HepG2 (cell line): ENCODE results near the gene CAMKV. TPM values are rescaled to one million over a fixed set of nuclear protein-coding genes. Genes with fewer than 3 reads are reported as not detected.

Experiments
- KLF9 ChIP-seq: IDR thresholded peaks from 2 replicates; pipeline ENCODE4 v1.6.1; 2016; ENCODE audit warnings: low read depth
- MTA3 ChIP-seq: sonication (generic); formaldehyde crosslinking; IDR thresholded peaks from 2 replicates; pipeline ENCODE4 v1.4.0; 2020; ENCODE audit warnings: missing genetic modification reagents
- NFE2L1 ChIP-seq: sonication (generic); formaldehyde crosslinking; IDR thresholded peaks from 2 replicates; pipeline ENCODE4 v1.4.0; 2020; ENCODE audit warnings: missing genetic modification reagents, mild to moderate bottlenecking, borderline replicate concordance
- SAP130 ChIP-seq: IDR thresholded peaks from 2 replicates; pipeline ENCODE4 v1.6.1; 2016; ENCODE audit warnings: low read depth
- SRSF9 ChIP-seq: fragments of 200-400 bp; formaldehyde crosslinking; IDR thresholded peaks from 2 replicates; pipeline ENCODE4 v1.6.1; 2018; ENCODE audit warnings: borderline replicate concordance, mild to moderate bottlenecking, low read depth, low read length; ENCODE audit not compliant: insufficient read depth, poor library complexity, severe bottlenecking
- TSC22D2 ChIP-seq: sonication (generic); formaldehyde crosslinking; IDR thresholded peaks from 2 replicates; pipeline ENCODE4 v1.5.1; 2020; ENCODE audit warnings: missing genetic modification reagents, mild to moderate bottlenecking, borderline replicate concordance
- ZNF274 ChIP-seq: sonication (generic); formaldehyde crosslinking; IDR thresholded peaks from 2 replicates; pipeline ENCODE4 v1.5.1; 2020; ENCODE audit warnings: mild to moderate bottlenecking, missing genetic modification reagents
- ZNF446 ChIP-seq: sonication (generic); formaldehyde crosslinking; IDR thresholded peaks from 2 replicates; pipeline ENCODE4 v1.5.0; 2020; ENCODE audit warnings: mild to moderate bottlenecking, missing genetic modification reagents
- ZNF724P ChIP-seq: sonication (generic); formaldehyde crosslinking; IDR thresholded peaks from 2 replicates; pipeline ENCODE4 v1.8.0; 2022; ENCODE audit warnings: missing genetic modification reagents, borderline replicate concordance
- ZNF737 ChIP-seq: sonication (generic); formaldehyde crosslinking; IDR thresholded peaks from 2 replicates; pipeline ENCODE4 v1.5.0; 2020; ENCODE audit warnings: missing genetic modification reagents, mild to moderate bottlenecking, borderline replicate concordance
- polyA plus RNA-seq, 8 experiments: library from polyadenylated mRNA; depleted of rRNA in 3 of 8; stranded (reverse) in 7 of 8; unstranded in 1 of 8; fragments of >200 nt; fragmentation: Illumina TruSeq in 4 of 8; extraction: Trizol in 4 of 8; gene quantifications; 2 replicates each; pipeline versions ENCODE4 v1.2.1 to v1.2.3, GENCODE V29; 2011 to 2016; ENCODE audit warnings: low read depth in 4 of 8, missing spikeins in 1 of 8, mixed read lengths in 1 of 8; ENCODE audit not compliant: insufficient read depth in 1 of 8
- total RNA-seq, 5 experiments: library from RNA; depleted of rRNA; stranded (reverse); fragments of >200 nt; fragmentation: Illumina TruSeq; extraction: Trizol; gene quantifications; 2 replicates each; pipeline ENCODE4 v1.2.3, GENCODE V29; 2016; ENCODE audit warnings: low read depth in 1 of 5
- TF ChIP-seq, protein P1 (sequence below): sonication (generic); formaldehyde crosslinking; IDR thresholded peaks from 2 replicates; pipeline ENCODE4 v1.8.0; 2022; ENCODE audit warnings: mild to moderate bottlenecking, missing genetic modification reagents, borderline replicate concordance
- TF ChIP-seq, protein P2 (sequence below): sonication (generic); formaldehyde crosslinking; conservative IDR thresholded peaks from 2 replicates; pipeline ENCODE4 v1.4.0; 2020; ENCODE audit warnings: missing genetic modification reagents
- TF ChIP-seq, protein P3 (sequence below): fragments of 450-650 bp; IDR thresholded peaks from 2 replicates; pipeline ENCODE4 v1.6.1; 2017; ENCODE audit warnings: mild to moderate bottlenecking
- TF ChIP-seq, protein P4 (sequence below): sonication (generic); formaldehyde crosslinking; IDR thresholded peaks from 2 replicates; pipeline ENCODE4 v1.4.0; 2020; ENCODE audit warnings: missing genetic modification reagents, mild to moderate bottlenecking, borderline replicate concordance
- TF ChIP-seq, protein P5 (sequence below): sonication (generic); formaldehyde crosslinking; IDR thresholded peaks from 2 replicates; pipeline ENCODE4 v1.4.0; 2020; ENCODE audit warnings: missing genetic modification reagents

Gene CAMKV
- total and polyA plus RNA-seq, 2 of the 13 experiments (the other 11 are each of a cell fraction or from before 2014, with no cell fraction given) = 0.13 to 0.15 TPM

DNA sequence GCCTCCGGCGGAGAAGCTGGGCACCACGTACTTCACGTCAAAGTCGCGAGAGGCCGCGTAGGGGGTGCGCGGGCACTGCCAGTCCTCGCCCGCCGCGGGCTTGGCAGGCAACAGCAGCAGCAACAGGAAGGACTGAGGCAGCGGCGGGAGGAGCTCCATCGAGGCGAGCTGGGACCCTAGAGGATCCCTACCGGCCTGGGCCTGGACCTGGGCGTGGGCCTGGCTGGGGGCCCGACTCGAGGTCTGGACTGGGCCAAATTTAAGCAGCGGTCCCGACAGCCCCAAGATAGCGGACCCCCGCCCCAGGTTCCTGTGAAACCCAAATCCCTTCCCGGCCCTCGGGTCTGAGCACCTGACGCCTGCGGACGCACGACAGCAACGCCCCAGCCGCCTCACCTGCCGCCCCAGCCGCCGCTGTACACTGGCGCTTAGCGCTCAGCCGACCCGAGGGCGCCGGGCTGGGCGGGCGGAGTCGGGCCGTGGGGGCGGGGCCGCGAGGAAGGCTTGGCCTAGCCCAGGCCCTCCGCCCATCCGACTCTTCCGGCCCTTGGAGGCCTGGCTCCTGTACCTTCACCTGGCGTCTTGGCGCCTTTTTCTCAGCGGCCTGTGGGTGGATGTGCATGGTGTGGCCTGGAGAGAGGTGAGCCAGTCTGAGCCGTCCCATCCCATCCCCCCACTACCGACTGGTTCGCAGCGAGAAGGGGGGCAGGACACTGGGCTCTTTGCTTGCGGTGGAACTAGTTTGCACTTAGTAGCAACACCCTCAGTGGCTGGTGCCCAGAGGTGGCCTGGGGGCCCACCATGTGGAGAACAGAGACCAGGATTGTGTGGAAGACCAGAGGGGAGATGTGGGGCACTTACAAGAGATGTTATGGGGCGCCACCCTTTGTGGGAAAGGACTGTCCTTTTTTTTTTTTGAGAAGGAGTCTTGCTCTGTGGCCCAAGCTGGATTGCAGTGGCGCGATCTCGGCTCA is 34.0 kb upstream of the CAMKV start, which contains the start of gene MST1R (continued):
- TF ChIP-seq, protein P1, sequence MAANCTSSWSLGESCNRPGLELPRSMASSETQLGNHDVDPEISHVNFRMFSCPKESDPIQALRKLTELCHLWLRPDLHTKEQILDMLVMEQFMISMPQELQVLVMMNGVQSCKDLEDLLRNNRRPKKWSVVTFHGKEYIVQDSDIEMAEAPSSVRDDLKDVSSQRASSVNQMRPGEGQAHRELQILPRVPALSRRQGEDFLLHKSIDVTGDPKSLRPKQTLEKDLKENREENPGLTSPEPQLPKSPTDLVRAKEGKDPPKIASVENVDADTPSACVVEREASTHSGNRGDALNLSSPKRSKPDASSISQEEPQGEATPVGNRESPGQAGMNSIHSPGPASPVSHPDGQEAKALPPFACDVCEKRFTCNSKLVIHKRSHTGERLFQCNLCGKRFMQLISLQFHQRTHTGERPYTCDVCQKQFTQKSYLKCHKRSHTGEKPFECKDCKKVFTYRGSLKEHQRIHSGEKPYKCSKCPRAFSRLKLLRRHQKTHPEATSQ = no peak
- no peak for TF ChIP-seq SRSF9
- TF ChIP-seq, protein P2, sequence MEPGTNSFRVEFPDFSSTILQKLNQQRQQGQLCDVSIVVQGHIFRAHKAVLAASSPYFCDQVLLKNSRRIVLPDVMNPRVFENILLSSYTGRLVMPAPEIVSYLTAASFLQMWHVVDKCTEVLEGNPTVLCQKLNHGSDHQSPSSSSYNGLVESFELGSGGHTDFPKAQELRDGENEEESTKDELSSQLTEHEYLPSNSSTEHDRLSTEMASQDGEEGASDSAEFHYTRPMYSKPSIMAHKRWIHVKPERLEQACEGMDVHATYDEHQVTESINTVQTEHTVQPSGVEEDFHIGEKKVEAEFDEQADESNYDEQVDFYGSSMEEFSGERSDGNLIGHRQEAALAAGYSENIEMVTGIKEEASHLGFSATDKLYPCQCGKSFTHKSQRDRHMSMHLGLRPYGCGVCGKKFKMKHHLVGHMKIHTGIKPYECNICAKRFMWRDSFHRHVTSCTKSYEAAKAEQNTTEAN (CRISPR knock-in tag) = no peak
- TF ChIP-seq, protein P3, sequence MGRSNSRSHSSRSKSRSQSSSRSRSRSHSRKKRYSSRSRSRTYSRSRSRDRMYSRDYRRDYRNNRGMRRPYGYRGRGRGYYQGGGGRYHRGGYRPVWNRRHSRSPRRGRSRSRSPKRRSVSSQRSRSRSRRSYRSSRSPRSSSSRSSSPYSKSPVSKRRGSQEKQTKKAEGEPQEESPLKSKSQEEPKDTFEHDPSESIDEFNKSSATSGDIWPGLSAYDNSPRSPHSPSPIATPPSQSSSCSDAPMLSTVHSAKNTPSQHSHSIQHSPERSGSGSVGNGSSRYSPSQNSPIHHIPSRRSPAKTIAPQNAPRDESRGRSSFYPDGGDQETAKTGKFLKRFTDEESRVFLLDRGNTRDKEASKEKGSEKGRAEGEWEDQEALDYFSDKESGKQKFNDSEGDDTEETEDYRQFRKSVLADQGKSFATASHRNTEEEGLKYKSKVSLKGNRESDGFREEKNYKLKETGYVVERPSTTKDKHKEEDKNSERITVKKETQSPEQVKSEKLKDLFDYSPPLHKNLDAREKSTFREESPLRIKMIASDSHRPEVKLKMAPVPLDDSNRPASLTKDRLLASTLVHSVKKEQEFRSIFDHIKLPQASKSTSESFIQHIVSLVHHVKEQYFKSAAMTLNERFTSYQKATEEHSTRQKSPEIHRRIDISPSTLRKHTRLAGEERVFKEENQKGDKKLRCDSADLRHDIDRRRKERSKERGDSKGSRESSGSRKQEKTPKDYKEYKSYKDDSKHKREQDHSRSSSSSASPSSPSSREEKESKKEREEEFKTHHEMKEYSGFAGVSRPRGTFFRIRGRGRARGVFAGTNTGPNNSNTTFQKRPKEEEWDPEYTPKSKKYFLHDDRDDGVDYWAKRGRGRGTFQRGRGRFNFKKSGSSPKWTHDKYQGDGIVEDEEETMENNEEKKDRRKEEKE = no peak
- TF ChIP-seq KLF9 (CRISPR knock-in tag) = no peak
- no peak for TF ChIP-seq ZNF446 (CRISPR knock-in tag)
- no peak for TF ChIP-seq TSC22D2 (CRISPR knock-in tag)
- TF ChIP-seq, protein P4, sequence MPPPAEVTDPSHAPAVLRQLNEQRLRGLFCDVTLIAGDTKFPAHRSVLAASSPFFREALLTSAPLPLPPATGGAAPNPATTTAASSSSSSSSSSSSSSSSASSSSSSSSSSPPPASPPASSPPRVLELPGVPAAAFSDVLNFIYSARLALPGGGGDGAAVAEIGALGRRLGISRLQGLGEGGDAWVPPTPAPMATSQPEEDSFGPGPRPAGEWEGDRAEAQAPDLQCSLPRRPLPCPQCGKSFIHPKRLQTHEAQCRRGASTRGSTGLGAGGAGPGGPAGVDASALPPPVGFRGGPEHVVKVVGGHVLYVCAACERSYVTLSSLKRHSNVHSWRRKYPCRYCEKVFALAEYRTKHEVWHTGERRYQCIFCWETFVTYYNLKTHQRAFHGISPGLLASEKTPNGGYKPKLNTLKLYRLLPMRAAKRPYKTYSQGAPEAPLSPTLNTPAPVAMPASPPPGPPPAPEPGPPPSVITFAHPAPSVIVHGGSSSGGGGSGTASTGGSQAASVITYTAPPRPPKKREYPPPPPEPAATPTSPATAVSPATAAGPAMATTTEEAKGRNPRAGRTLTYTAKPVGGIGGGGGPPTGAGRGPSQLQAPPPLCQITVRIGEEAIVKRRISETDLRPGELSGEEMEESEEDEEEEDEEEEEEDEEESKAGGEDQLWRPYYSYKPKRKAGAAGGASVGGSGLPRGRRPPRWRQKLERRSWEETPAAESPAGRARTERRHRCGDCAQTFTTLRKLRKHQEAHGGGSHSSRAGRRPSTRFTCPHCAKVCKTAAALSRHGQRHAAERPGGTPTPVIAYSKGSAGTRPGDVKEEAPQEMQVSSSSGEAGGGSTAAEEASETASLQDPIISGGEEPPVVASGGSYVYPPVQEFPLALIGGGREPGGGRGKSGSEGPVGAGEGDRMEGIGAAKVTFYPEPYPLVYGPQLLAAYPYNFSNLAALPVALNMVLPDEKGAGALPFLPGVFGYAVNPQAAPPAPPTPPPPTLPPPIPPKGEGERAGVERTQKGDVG (CRISPR knock-in tag) = no peak
- TF ChIP-seq ZNF724P (CRISPR knock-in tag) = no peak
- TF ChIP-seq, protein P5, sequence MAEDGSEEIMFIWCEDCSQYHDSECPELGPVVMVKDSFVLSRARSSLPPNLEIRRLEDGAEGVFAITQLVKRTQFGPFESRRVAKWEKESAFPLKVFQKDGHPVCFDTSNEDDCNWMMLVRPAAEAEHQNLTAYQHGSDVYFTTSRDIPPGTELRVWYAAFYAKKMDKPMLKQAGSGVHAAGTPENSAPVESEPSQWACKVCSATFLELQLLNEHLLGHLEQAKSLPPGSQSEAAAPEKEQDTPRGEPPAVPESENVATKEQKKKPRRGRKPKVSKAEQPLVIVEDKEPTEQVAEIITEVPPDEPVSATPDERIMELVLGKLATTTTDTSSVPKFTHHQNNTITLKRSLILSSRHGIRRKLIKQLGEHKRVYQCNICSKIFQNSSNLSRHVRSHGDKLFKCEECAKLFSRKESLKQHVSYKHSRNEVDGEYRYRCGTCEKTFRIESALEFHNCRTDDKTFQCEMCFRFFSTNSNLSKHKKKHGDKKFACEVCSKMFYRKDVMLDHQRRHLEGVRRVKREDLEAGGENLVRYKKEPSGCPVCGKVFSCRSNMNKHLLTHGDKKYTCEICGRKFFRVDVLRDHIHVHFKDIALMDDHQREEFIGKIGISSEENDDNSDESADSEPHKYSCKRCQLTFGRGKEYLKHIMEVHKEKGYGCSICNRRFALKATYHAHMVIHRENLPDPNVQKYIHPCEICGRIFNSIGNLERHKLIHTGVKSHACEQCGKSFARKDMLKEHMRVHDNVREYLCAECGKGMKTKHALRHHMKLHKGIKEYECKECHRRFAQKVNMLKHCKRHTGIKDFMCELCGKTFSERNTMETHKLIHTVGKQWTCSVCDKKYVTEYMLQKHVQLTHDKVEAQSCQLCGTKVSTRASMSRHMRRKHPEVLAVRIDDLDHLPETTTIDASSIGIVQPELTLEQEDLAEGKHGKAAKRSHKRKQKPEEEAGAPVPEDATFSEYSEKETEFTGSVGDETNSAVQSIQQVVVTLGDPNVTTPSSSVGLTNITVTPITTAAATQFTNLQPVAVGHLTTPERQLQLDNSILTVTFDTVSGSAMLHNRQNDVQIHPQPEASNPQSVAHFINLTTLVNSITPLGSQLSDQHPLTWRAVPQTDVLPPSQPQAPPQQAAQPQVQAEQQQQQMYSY = no peak
- no peak for TF ChIP-seq ZNF737
- peak; percentile 59; the same call in 1 of the 2 replicates for TF ChIP-seq SAP130 (CRISPR knock-in tag)
- no peak for TF ChIP-seq NFE2L1
- TF ChIP-seq MTA3 (CRISPR knock-in tag) = no peak
- TF ChIP-seq ZNF274 (CRISPR knock-in tag) = no peak
